Metanephros (tissue), 1 donor: Measurements from ENCODE around the gene USP40. TPM values are rescaled to one million over a fixed set of nuclear protein-coding genes. Genes with fewer than 3 reads are reported as not detected.

ENCODE experiments used
- total RNA-seq: library from RNA; depleted of rRNA; stranded (reverse); fragments of >200 nt; gene quantifications from one replicate; pipeline ENCODE4 v1.2.3, GENCODE V29; 2014

USP40 gene
- total RNA-seq = 54.5 TPM

GRCh38 chr2:233566141-233566956 is at the start of gene USP40:
TSS of gene USP40 (minus strand) at chr2:233566782. CDS start at chr2:233565554, 1,228 bp downstream.

Other genes with a start within 250 kb of the USP40 start
- gene DGKD, start 212.3 kb downstream of the USP40 start, total RNA-seq = 32.5 TPM
- gene UGT1A8, start 50.9 kb upstream of the USP40 start, total RNA-seq = not detected
- gene UGT1A10, start 69.7 kb upstream of the USP40 start, total RNA-seq = not detected
- gene UGT1A9, start 105.1 kb upstream of the USP40 start, total RNA-seq = 1.4 TPM
- gene UGT1A7, start 115.1 kb upstream of the USP40 start, total RNA-seq = not detected
- 3.4 TPM for gene UGT1A6, start 126.1 kb upstream of the USP40 start, total RNA-seq
- gene UGT1A5, start 146.1 kb upstream of the USP40 start, total RNA-seq = not detected
- gene UGT1A4, start 152.0 kb upstream of the USP40 start, total RNA-seq = 0.29 TPM
- not detected for gene UGT1A3, start 162.3 kb upstream of the USP40 start, total RNA-seq
- 0.18 TPM for gene UGT1A1, start 193.5 kb upstream of the USP40 start, total RNA-seq
- gene MROH2A, start 211.5 kb upstream of the USP40 start, total RNA-seq = 0.53 TPM